GM18505 (cell line): Measurements from ENCODE around the gene CORO2A.

Source experiments
- ATAC-seq: cut with Tn5 transposase; IDR thresholded peaks from one replicate; pipeline ENCODE4 v1.9.1; 2021; ENCODE audit not compliant: unreplicated experiment
- POLR2A ChIP-seq: IDR thresholded peaks from 4 replicates; pipeline ENCODE4 v1.6.1; 2011; ENCODE audit warnings: borderline replicate concordance; ENCODE audit not compliant: insufficient read depth, insufficient read length; ENCODE audit errors: extremely low read depth

The CORO2A gene

DNA sequence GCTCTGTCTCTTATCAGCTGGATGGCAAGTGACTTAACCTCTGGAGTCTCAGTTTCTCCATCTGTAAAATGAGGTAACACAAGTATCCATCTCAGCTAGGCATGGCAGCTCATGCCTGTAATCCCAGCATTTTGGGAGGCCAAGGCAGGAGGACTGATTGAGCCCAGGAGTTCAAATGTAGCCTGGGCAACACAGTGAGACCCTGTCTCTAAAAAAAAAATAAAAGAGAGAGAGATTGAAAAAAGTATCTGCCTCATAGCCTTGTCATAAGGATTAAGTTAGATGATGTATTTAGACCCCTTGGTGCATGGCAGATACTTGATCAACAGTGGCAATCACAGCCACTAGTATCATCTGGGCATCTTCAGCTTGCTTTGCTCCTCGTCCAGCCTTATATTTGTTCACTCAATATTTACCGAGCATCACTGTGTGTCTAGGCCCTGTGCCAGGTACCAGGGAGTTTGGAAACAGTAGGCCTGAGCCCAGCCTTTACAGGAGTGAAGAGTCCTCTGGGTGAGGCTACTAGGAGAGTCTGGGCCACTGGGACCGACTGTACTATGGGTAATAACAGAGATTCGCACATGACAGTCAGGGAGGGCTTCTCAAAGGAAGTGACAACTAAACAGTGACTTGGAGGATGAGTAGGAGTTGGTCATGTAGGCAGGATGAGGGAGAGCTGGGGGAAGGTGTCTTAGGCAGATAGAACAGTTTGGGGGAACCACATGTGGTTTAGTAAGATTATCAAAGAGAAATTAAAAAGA lies 34.2 kb downstream of the CORO2A start:
- no peak for TF ChIP-seq POLR2A
- no peak for ATAC-seq

DNA sequence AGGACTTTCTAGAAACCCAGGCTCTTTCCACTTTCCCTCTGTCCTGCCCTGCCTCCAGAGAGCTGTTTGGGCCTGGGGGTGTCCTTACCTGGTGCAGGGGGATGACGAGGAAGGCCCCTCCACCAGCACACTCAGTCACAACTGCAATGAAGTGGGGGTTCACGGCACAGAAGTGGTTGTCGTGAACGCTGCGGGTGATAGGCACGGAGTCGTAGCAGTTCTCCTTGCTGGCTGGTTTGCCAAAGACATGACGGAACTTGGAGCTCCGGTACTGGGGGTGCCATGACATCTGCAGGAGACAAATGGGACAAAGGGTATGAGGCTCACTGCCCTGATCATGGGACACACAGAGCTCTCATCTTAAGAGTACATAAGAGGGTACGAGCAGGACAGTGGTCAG lies 35.1 kb downstream of the CORO2A start:
- no peak for ATAC-seq
- TF ChIP-seq POLR2A: no peak

GRCh38 chr9:98154678-98155077 lies 37.8 kb downstream of the CORO2A start:
- no peak for TF ChIP-seq POLR2A
- no peak for ATAC-seq

- no peak for ATAC-seq
Observed at GRCh38 chr9:98152526-98152925, 39.9 kb downstream of the CORO2A start.

DNA sequence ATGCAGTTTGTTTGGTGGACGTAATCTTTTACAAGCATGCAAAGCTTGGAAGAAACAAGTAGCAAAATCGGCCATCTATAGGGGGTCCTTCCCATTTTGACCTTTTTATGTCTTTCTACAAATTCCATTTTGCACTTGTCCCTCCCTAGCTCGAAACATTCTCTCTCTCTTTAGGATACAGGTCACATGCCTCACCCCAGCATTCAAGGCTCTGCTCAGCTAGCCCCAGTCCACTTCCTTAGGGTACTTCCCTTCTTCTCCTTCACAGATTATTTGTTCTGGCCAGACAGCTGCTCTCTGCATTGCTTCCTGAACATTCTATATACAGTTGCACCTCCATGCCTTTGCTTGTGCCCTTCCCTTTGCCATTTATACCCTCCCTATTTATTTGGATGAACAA lies 41.7 kb downstream of the CORO2A start:
- TF ChIP-seq POLR2A: no peak
- no peak for ATAC-seq

More at GRCh38 chr9:98152526-98152925, 39.9 kb downstream of the CORO2A start:
- TF ChIP-seq POLR2A: no peak

DNA sequence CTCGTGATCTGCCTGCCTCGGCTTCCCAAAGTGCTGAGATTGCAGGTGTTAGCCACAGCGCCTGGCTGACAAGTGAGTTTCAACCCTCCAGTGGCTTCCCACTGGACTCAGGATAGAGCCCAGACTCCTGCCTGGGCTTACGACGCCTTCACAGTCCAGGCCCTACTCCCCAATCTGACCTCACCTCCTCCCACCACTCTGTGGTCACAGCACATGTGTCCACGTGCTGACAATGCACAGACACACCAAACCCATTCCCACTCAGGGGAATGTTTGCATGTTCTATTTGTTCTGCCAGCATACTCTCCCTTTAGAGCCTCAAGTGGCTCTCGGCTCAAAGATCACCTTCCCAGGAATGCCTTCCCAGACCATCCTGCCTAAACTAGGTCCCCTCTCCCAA lies 42.3 kb downstream of the CORO2A start:
- no peak for ATAC-seq

GRCh38 chr9:98149422-98149821 lies 43.0 kb downstream of the CORO2A start:
- ATAC-seq: no peak
- no peak for TF ChIP-seq POLR2A

More for the DNA sequence above, 42.3 kb downstream of the CORO2A start:
- no peak for TF ChIP-seq POLR2A

DNA sequence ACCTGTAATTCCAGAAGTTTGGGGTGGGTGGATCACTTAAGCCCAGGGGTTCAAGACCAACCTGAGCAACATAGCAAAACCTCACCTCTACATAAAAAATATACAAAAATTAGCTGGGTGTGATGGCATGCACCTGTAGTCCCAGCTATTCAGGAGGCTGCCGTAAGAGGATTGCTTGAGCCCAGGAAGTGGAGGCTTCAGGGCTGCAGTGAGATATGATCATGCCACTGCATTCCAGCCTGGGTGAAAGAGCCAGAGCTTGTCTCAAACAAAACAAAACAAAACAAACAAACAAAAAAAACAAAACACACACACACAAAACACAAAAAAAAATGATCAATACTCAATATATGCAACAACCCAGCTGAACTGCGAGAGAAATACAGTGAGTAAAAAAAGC lies 44.0 kb downstream of the CORO2A start:
- ATAC-seq: no peak
- no peak for TF ChIP-seq POLR2A

- no peak for TF ChIP-seq POLR2A
- no peak for ATAC-seq
Observed at GRCh38 chr9:98147582-98147981, 44.9 kb downstream of the CORO2A start.

DNA sequence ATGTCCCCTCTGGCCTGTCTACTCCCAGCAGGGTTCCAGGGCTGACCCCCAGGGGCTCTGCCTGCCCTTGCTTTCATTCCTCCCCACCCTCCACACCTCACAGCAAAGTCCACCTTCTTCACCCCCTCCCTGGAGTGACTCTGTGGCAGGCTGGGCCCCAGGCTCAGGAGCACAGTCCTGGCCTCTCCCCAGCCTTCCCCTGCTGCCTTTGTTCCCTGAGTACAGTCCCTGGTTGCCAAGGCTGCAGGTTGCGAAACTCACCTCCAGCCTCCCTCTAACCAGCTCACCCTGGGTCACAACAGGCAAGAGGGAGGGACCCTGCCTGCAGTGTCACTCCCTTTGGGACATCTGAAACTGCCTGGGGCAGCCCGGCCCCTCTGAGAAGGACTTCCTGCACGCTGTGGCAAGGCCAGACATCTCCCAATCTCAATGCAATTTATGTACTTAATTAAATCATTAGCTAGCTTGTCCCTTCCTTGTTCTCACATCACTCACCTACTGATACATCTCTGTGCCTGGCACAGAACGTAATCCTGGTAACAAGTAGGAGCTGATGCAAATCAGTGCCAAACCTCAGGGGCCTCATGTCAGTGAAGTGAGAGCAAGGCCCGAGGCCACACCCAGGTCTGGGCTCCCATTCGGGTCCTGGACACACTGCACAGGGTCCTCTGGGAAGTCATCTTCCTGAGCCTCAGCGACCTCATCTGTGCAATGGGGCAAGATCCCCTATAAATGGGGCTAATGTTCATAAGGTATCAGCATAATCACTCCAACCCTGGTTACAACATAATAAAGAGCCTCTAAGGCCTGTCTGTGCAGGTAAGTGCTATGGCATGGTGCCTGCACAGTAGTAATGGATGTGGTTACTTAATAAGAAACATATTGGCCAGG lies 46.1 kb downstream of the CORO2A start:
- no peak for TF ChIP-seq POLR2A
- no peak for ATAC-seq

DNA sequence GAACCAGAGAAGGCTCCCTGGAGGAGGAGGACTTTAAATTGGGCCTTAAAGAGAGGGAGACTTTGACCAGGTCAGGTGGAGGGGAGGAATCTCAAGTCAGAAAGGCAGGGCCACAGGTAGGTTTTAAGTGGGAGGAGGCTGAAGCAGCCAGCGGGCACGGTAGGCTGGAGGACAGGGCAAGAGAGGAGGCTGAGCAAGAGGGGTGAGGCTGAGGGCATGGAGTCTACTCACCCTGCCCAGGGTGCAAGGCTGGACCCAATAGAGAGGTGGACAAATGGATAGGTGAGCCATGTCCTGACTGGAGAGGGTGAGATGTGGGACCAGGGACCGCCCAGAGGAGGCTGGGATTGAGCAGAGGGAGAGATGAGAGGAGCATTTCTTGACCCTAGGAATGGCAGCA lies 47.8 kb downstream of the CORO2A start:
- ATAC-seq: no peak
- no peak for TF ChIP-seq POLR2A

- no peak for ATAC-seq
- no peak for TF ChIP-seq POLR2A
Observed at GRCh38 chr9:98144076-98144475, 48.4 kb downstream of the CORO2A start.

DNA sequence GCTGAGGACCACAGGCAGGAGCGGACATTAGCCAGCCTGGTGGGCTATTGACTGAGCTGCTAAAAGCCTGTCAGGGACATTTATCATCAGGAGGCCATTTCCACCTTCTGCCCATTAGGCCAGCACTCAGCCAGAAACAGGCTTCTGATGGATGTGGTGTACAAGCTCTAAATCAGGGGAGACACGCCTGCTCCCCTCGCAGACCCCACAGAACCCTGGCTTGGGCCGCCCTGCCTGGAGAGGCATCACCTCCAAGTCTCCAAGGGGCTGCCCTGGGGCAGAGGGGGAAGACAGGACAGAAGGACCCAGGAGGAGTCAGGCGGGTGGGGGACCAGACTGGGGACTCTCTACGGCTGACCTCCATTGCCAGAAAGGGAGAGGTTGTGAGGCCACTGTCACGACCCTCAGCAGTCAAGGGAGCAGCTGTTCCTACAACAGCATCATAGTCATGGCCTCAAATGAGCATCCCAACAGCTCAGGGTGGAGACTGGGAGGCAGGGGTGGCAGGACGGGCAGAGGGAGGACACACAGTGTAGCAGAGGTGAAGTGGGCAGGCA lies 49.4 kb downstream of the CORO2A start:
- no peak for TF ChIP-seq POLR2A
- no peak for ATAC-seq
